GM19438 (cell line): ENCODE measurements around the gene PHF23.

Experiments
- ATAC-seq: cut with Tn5 transposase; IDR thresholded peaks from one replicate; pipeline ENCODE4 v1.9.1; 2021; ENCODE audit warnings: low read depth; ENCODE audit not compliant: unreplicated experiment

PHF23 gene

GRCh38 chr17:7207120-7208001 is 31.9 kb downstream of the PHF23 start:
- ATAC-seq: no peak

DNA sequence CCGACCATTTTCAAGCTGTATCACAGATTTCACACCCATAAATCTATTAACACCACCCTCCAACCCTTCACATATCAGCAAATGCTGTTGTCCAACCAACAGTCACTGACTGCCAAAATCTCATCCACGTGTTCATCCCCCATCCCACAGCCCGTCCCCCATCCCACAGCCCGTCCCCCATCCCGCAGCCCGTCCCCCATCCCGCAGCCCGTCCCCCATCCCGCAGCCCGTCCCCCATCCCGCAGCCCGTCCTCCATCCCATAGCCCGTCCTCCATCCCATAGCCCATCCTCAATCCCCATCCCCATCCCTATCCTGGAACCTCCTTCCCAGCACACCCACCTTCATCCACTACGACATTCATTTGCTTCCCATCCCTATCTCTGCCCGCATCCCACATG is 33.7 kb downstream of the PHF23 start:
- ATAC-seq: no peak

- ATAC-seq: peak; percentile 88
Observed at GRCh38 chr17:7204828-7205461, 34.3 kb downstream of the PHF23 start.

GRCh38 chr17:7204336-7204735 is 34.9 kb downstream of the PHF23 start:
- ATAC-seq: no peak

- ATAC-seq: no peak
Observed at GRCh38 chr17:7203391-7203790, 35.9 kb downstream of the PHF23 start.

DNA sequence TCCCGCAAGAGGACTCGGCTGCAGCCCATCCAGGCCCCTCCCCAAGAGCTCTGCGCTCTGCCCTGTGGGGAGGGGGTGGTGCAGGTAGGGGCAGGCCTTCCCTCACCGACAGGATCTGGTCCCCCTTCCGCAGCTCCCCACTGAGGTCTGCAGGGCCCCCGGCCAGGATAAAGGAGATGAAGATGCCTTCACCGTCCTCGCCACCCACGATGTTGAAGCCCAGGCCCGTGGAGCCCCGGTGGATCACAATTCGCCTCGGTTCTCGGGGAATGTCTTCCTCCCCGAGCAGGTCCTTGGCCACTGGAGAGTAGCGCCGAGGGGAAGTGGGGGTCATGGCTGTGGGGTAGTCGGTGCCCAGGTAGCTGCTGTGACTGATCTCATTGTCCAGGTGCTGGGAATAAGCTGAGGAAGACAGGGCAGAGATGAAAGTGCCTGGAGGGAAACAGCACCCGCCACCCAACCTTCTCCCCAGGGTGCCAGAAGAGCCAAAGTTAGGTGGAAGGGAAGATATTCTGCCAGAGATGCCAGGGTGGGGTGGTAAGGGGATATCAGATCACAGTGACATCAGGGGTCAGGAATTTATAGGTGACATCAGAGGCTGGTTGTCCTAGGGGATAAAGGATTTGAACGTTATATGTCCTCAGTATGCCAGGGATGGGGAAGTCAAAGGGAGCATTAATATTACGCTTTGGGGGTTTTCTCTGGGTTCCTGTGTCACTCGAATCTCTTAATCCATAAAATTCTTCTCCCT is 42.4 kb downstream of the PHF23 start:
- ATAC-seq: no peak

GRCh38 chr17:7195971-7196370 is 43.3 kb downstream of the PHF23 start:
- ATAC-seq: no peak

DNA sequence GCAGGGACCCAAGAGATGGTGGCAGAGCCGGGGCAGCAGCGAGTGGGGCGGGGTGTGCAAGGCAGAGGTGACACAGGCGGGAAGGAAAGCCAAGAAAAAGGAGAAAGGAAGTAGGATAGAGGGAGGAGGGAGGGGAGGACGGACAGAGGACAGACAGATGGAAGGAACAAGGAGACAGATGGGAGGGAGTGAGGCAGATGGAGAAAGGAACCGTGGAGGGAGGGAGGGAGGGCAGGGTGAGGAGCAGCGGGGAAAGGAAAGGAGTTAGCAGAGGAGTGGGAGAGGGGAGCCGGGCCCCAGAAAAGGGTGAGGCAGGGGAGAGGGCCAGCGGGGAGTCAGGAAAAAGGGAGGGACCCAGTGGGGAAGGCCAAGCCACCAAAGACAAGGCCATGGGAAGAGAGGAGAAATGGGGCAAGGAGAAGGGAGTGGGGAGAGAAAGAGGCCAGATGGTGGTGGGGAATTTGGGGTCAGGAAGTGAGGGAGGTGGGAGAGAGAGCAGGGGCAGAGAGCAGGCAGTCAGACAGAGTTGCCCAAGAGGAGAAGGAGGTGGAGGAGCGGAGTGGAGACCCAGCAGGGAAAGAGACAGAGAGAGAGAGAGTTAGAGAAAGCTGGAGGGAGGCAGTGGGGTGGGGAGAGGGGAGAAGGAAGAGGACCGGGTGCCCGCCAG is 46.9 kb downstream of the PHF23 start:
- no peak for ATAC-seq

- ATAC-seq: no peak
Observed at GRCh38 chr17:7191571-7192270, 47.5 kb downstream of the PHF23 start.

- ATAC-seq: no peak
Observed at GRCh38 chr17:7191069-7191468, 48.2 kb downstream of the PHF23 start.

DNA sequence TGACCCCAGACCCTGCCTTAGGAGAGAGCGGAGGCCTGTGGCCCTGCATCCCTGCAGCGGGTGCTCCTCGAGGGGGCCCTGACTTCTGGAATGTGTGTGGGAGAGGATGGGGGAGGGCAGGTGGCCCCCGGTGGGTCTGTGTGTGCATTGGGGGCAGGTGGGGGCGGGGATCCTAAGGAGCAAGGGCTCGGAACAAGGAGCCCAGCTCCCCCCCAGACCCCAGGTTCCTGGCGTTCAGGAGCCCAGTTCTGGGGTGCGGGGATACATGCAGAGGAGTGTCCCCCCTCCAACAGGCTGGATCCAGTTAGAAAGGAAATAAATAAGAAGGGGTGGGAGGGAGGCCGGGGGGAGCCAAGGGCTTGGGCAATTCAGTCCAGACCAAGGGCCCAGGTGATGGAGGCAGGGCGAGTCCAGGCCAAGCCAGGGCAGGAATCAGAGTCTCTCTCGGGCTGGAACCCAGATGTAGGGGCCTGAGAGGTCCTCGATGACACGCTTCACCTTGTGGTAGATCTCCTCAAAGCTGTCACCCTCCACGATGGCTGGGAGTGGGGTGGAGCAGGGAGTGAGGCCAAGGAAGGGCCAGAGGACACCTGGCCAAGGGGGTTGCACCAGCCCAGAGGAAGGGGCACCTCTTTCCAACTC is 48.9 kb downstream of the PHF23 start:
- ATAC-seq: no peak

- ATAC-seq: no peak
Observed at GRCh38 chr17:7186241-7186640, 53.0 kb downstream of the PHF23 start.
